ENCODE measurements around the gene EDARADD.

- TF ChIP-seq CTCF (IDR thresholded peaks at IDR 0.05 in 2 of 3, conservative IDR thresholded peaks at IDR 0.05 in 1 of 3; ENCODE audit: borderline replicate concordance in 1 of 3, insufficient read depth in 1 of 3, low read depth in 2 of 3, low read length in 2 of 3) (no peak), MAX (IDR thresholded peaks at IDR 0.05) (no peak), POLR2AphosphoS5 (IDR thresholded peaks at IDR 0.05; ENCODE audit: low read depth, low read length) (no peak)
Measured at GRCh38 chr1:236530286-236530685, 136.2 kb downstream of the EDARADD start.

Measured in HCT116 (cell line).